Trophoblast cell (in vitro differentiated cells and primary cell): ENCODE results near the gene ACKR3.

Experiments used
- DNase-seq, 2 donors: peaks; one replicate each; pipeline ENCODE4 v3.0.0-alpha.2; 2016
- H2AFZ ChIP-seq: 2 replicates; pipeline ENCODE4 v1.6.1; 2013; ENCODE audit warnings: low read length, moderate library complexity, mild to moderate bottlenecking; ENCODE audit not compliant: insufficient read depth, poor library complexity
- H2AK5ac ChIP-seq: 2 replicates; pipeline ENCODE4 v1.6.1; 2013; ENCODE audit warnings: mild to moderate bottlenecking, low read length
- H2BK120ac ChIP-seq: 2 replicates; pipeline ENCODE4 v1.6.1; 2013; ENCODE audit warnings: low read length, mild to moderate bottlenecking, moderate library complexity; ENCODE audit not compliant: insufficient read depth, poor library complexity
- H2BK12ac ChIP-seq: 2 replicates; pipeline ENCODE4 v1.6.1; 2013; ENCODE audit warnings: mild to moderate bottlenecking, low read length, moderate library complexity
- H2BK5ac ChIP-seq: 2 replicates; pipeline ENCODE4 v1.6.1; 2013; ENCODE audit warnings: low read length, low read depth, moderate library complexity, mild to moderate bottlenecking; ENCODE audit not compliant: poor library complexity
- H3K14ac ChIP-seq: 2 replicates; pipeline ENCODE4 v1.6.1; 2013; ENCODE audit warnings: mild to moderate bottlenecking, low read length
- H3K18ac ChIP-seq: 2 replicates; pipeline ENCODE4 v1.6.1; 2013; ENCODE audit warnings: mild to moderate bottlenecking, low read length
- H3K23ac ChIP-seq: 2 replicates; pipeline ENCODE4 v1.6.1; 2013; ENCODE audit warnings: low read length
- H3K27ac ChIP-seq: 2 replicates; pipeline ENCODE4 v1.5.1; 2013; ENCODE audit warnings: low read depth, mild to moderate bottlenecking, inconsistent platforms, low read length, moderate library complexity
- H3K27me3 ChIP-seq: 2 replicates; pipeline ENCODE4 v1.6.1; 2013; ENCODE audit warnings: inconsistent platforms, mild to moderate bottlenecking, low read length, moderate library complexity; ENCODE audit not compliant: insufficient read depth
- H3K36me3 ChIP-seq, 2 experiments: 1 replicate in 1 of 2; 2 replicates in 1 of 2; pipeline ENCODE4 v1.6.1; 2013; ENCODE audit warnings: low read length in 2 of 2, mild to moderate bottlenecking in 2 of 2, moderate library complexity in 1 of 2; ENCODE audit not compliant: insufficient read depth in 2 of 2, control insufficient read depth in 1 of 2
- H3K4ac ChIP-seq: 2 replicates; pipeline ENCODE4 v1.6.1; 2013; ENCODE audit warnings: low read depth, mild to moderate bottlenecking, low read length, moderate library complexity
- H3K4me1 ChIP-seq, 2 experiments: 1 replicate in 1 of 2; 2 replicates in 1 of 2; pipeline ENCODE4 v1.6.1; 2013; ENCODE audit warnings: low read length in 2 of 2, mild to moderate bottlenecking in 2 of 2, moderate library complexity in 1 of 2; ENCODE audit not compliant: insufficient read depth in 2 of 2, control insufficient read depth in 1 of 2
- H3K4me2 ChIP-seq: 2 replicates; pipeline ENCODE4 v1.6.1; 2013; ENCODE audit warnings: inconsistent platforms, mild to moderate bottlenecking, low read length, moderate library complexity
- H3K4me3 ChIP-seq: 2 replicates; pipeline ENCODE4 v1.5.1; 2013; ENCODE audit warnings: mild to moderate bottlenecking, low read depth, low read length, inconsistent platforms
- H3K79me1 ChIP-seq: one replicate; pipeline ENCODE4 v1.6.1; 2013; ENCODE audit warnings: low read length
- H3K79me2 ChIP-seq: 2 replicates; pipeline ENCODE4 v1.6.1; 2013; ENCODE audit warnings: low read length, mild to moderate bottlenecking; ENCODE audit not compliant: control insufficient read depth, insufficient read depth, poor library complexity
- H3K9ac ChIP-seq: 2 replicates; pipeline ENCODE4 v1.6.1; 2013; ENCODE audit warnings: mild to moderate bottlenecking, low read length
- H3K9me3 ChIP-seq: 2 replicates; pipeline ENCODE4 v1.6.1; 2013; ENCODE audit warnings: low read depth, mild to moderate bottlenecking, control low read depth, inconsistent platforms, low read length; ENCODE audit not compliant: insufficient read depth
- H4K12ac ChIP-seq: 2 replicates; pipeline ENCODE4 v1.6.1; 2013; ENCODE audit warnings: low read depth, mild to moderate bottlenecking, low read length, moderate library complexity
- H4K8ac ChIP-seq: 2 replicates; pipeline ENCODE4 v1.6.1; 2013; ENCODE audit warnings: low read depth, mild to moderate bottlenecking, low read length, moderate library complexity
- H4K91ac ChIP-seq: one replicate; pipeline ENCODE4 v1.6.1; 2013; ENCODE audit warnings: low read depth, mild to moderate bottlenecking, low read length, moderate library complexity
- WGBS: extraction: QIAGEN DNeasy Blood & Tissue Kit; methylation state at CpG from one replicate; pipeline ENCODE4 v1.1.7; 2013; ENCODE audit warnings: missing lambda C conversion rate; ENCODE audit not compliant: insufficient read length, insufficient coverage; ENCODE audit errors: extremely low coverage; 5-methylcytosine and 5-hydroxymethylcytosine counted together

ACKR3 gene

GRCh38 chr2:236612737-236613136 is 43.1 kb downstream of the ACKR3 start:
- Histone ChIP-seq H3K4ac (peak overlapping the region; percentile 1), H3K23ac (no peak overlapping the region), H2BK120ac (peak overlapping the region; percentile 9), H2AK5ac (peak overlapping the region; percentile 13), H3K4me3 (no peak overlapping the region), H4K12ac (no peak overlapping the region), H4K91ac (peak overlapping the region; percentile 69), H4K8ac (no peak overlapping the region), H3K9me3 (peaks cover 2% of the 10 kb centered on the region), H3K79me1 (peaks cover 33% of the 10 kb centered on the region), H3K79me2 (no peaks in the 10 kb centered on the region), H2BK12ac (peak overlapping the region; percentile 27), H2AFZ (no peak overlapping the region), H3K9ac (no peak overlapping the region), H3K36me3 (no peaks in the 10 kb centered on the region), H3K27me3 (no peaks in the 10 kb centered on the region), H2BK5ac (no peak overlapping the region), H3K4me1 (peaks cover 20 to 25% of the 10 kb centered on the region in 2 experiments), H3K4me2 (no peak overlapping the region), H3K14ac (peak overlapping the region; percentile 21), H3K18ac (peak overlapping the region; percentile 4), H3K27ac (no peak overlapping the region)
- DNase-seq = peak in 1 of 2 donors; percentile 39
- no CpG with 5 or more reads among the region's 10 CpGs for WGBS

GRCh38 chr2:236613612-236614011 is 44.0 kb downstream of the ACKR3 start:
- peak overlapping the region; percentile 60 for H3K18ac ChIP-seq
- peak overlapping the region; percentile 70 for H2AK5ac ChIP-seq
- H3K79me1 ChIP-seq = peaks cover 30% of the 10 kb centered on the region
- H3K14ac ChIP-seq = peak overlapping the region; percentile 35
- H3K4me3 ChIP-seq = no peak overlapping the region
- H3K27ac ChIP-seq = no peak overlapping the region
- H4K8ac ChIP-seq = no peak overlapping the region
- H4K12ac ChIP-seq = no peak overlapping the region
- no peak overlapping the region for H3K9ac ChIP-seq
- no peak overlapping the region for H3K4ac ChIP-seq
- H3K36me3 ChIP-seq = no peaks in the 10 kb centered on the region
- no peak overlapping the region for H2BK5ac ChIP-seq
- H2AFZ ChIP-seq = no peak overlapping the region
- peak overlapping the region; percentile 69 for H4K91ac ChIP-seq
- H3K9me3 ChIP-seq = peaks cover 2% of the 10 kb centered on the region
- H2BK12ac ChIP-seq = peak overlapping the region; percentile 20
- peak overlapping the region; percentile 59 for H2BK120ac ChIP-seq
- H3K27me3 ChIP-seq = no peaks in the 10 kb centered on the region
- no peak overlapping the region for H3K4me2 ChIP-seq
- peaks cover 17 to 26% of the 10 kb centered on the region in 2 experiments for H3K4me1 ChIP-seq
- H3K79me2 ChIP-seq = no peaks in the 10 kb centered on the region
- no CpG with 5 or more reads among the region's 4 CpGs for WGBS
- DNase-seq = no peak
- no peak overlapping the region for H3K23ac ChIP-seq

- H3K9ac ChIP-seq = no peak overlapping the region
- peak overlapping the region; percentile 46 for H4K91ac ChIP-seq
- H2AFZ ChIP-seq = no peak overlapping the region
- no peak overlapping the region for H3K4me3 ChIP-seq
- no peaks in the 10 kb centered on the region for H3K27me3 ChIP-seq
- H3K79me1 ChIP-seq = peaks cover 27% of the 10 kb centered on the region
- peak overlapping the region; percentile 29 for H2BK120ac ChIP-seq
- no peak overlapping the region for H4K12ac ChIP-seq
- DNase-seq = no peak
- peaks cover 16 to 18% of the 10 kb centered on the region in 2 experiments for H3K4me1 ChIP-seq
- H2BK5ac ChIP-seq = no peak overlapping the region
- H3K18ac ChIP-seq = no peak overlapping the region
- H3K79me2 ChIP-seq = no peaks in the 10 kb centered on the region
- H3K36me3 ChIP-seq = no peaks in the 10 kb centered on the region
- no peak overlapping the region for H3K27ac ChIP-seq
- no CpG with 5 or more reads among the region's 5 CpGs for WGBS
- H3K14ac ChIP-seq = no peak overlapping the region
- H3K4ac ChIP-seq = no peak overlapping the region
- no peak overlapping the region for H4K8ac ChIP-seq
- peaks cover 2% of the 10 kb centered on the region for H3K9me3 ChIP-seq
- H3K23ac ChIP-seq = no peak overlapping the region
- no peak overlapping the region for H3K4me2 ChIP-seq
- peak overlapping the region; percentile 29 for H2BK12ac ChIP-seq
- no peak overlapping the region for H2AK5ac ChIP-seq
These were observed 44.9 kb downstream of the ACKR3 start for GRCh38 chr2:236614551-236614950.

GRCh38 chr2:236616031-236616430 is 46.4 kb downstream of the ACKR3 start:
- no peak overlapping the region for H3K4me2 ChIP-seq
- no peak overlapping the region for H4K8ac ChIP-seq
- H3K36me3 ChIP-seq = no peaks in the 10 kb centered on the region
- no peak overlapping the region for H2BK120ac ChIP-seq
- no peaks in the 10 kb centered on the region for H3K27me3 ChIP-seq
- peak overlapping the region; percentile 7 for H4K91ac ChIP-seq
- H4K12ac ChIP-seq = no peak overlapping the region
- no peak overlapping the region for H3K4me3 ChIP-seq
- no peak overlapping the region for H3K23ac ChIP-seq
- no peak overlapping the region for H2AK5ac ChIP-seq
- peaks cover 14 to 17% of the 10 kb centered on the region in 2 experiments for H3K4me1 ChIP-seq
- WGBS = no CpG with 5 or more reads among the region's 6 CpGs
- H3K14ac ChIP-seq = no peak overlapping the region
- no peak overlapping the region for H3K4ac ChIP-seq
- H3K18ac ChIP-seq = no peak overlapping the region
- H3K27ac ChIP-seq = no peak overlapping the region
- no peak overlapping the region for H2BK12ac ChIP-seq
- H2BK5ac ChIP-seq = no peak overlapping the region
- H3K79me2 ChIP-seq = no peaks in the 10 kb centered on the region
- no peak overlapping the region for H3K9ac ChIP-seq
- peaks cover 2% of the 10 kb centered on the region for H3K9me3 ChIP-seq
- H3K79me1 ChIP-seq = peaks cover 21% of the 10 kb centered on the region
- DNase-seq = peak; percentile 93 to 94
- H2AFZ ChIP-seq = no peak overlapping the region
